Pancreas (tissue), 10 donors: Measurements from ENCODE around the gene CELA2B. TPM values are rescaled to one million over a fixed set of nuclear protein-coding genes. Genes with fewer than 3 reads are reported as not detected.
"Not testable (repeated sequence)": the region's sequence is repeated elsewhere in the genome, so short reads cannot be mapped to it uniquely, and the experiment has no call there.

Experiments used
- ATAC-seq, 4 donors: fragments of 200-7000 bp; cut with Tn5 transposase; one replicate each; pipeline versions ENCODE4 v1.8.0 to v1.9.1; 2020; ENCODE audit warnings: mild to moderate bottlenecking in 4 of 4, moderate library complexity in 4 of 4
- DNase-seq, 6 donors: peaks; one replicate each; pipeline ENCODE4 v3.0.0-alpha.2; 2020
- FAIRE-seq: peaks from 2 replicates; lab custom pipeline; 2012; peaks lifted over from hg19 to GRCh38; lab: Jason Lieb, UNC
- H3K27ac ChIP-seq, 4 donors: fragments of 200-600 bp; sonication (generic); 1 replicate in 3 of 4; 2 replicates in 1 of 4; pipeline versions ENCODE4 v1.5.0 to v1.8.0; 2020
- H3K27me3 ChIP-seq, 4 donors: fragments of 200-600 bp; one replicate each; pipeline ENCODE4 v1.8.0; 2021
- H3K36me3 ChIP-seq, 3 donors: fragments of 200-600 bp; sonication (generic) in 1 of 3; one replicate each; pipeline versions ENCODE4 v1.5.0 to v1.8.0; 2020 to 2021
- H3K4me1 ChIP-seq, 3 donors: fragments of 200-600 bp; one replicate each; pipeline ENCODE4 v1.8.0; 2021
- H3K4me3 ChIP-seq, 4 donors: fragments of 200-600 bp; sonication (generic) in 2 of 4; one replicate each; pipeline versions ENCODE4 v1.5.0 to v1.8.0; 2020 to 2021
- H3K9me3 ChIP-seq, 4 donors: fragments of 200-600 bp; one replicate each; pipeline ENCODE4 v1.8.0; 2021
- CTCF ChIP-seq, 4 donors: fragments of 200-600 bp; sonication (generic) in 3 of 4; IDR thresholded peaks; one replicate each; pipeline versions ENCODE4 v1.5.0 to v1.8.0; 2021; ENCODE audit warnings: antibody characterized with exemption in 4 of 4
- whole genome bisulfite sequencing, 2 donors: extraction: QIAGEN DNeasy Blood & Tissue Kit; methylation state at CpG; one replicate each; pipeline ENCODE4 v1.1.7; 2013; 5-methylcytosine and 5-hydroxymethylcytosine counted together
- intact Hi-C, 3 donors: fragments of 100-400 bp; cut with DNase I; formaldehyde crosslinking; loops; one replicate each; pipeline versions ENCODE4 v1.11.1 to v1.14.2; 2022
- polyA plus RNA-seq, 2 donors: library from polyadenylated mRNA; stranded (reverse); fragments of 200-250 nt; gene quantifications; one replicate each; pipeline ENCODE4 v1.2.3, GENCODE V29; 2013
- total RNA-seq, 6 donors: library from RNA; stranded (reverse); fragmentation: NEBNext Ultra II Directional in 4 of 6; extraction: Animal tissue kit (Norgen Biotek cat#: 25700) in 4 of 6; gene quantifications; one replicate each; pipeline versions ENCODE4 v1.2.1 to v1.2.4, GENCODE V29; 2021 to 2023
- donor health status: healthy with polysubstance abuse.
- donor health status: DM: no; HTN: no; CAD: no; lungs with moderate emphysema.
- donor health status: DM: no; HTN: no; CAD: no.
- donor health status: control.
- donor health status: control.
- donor health status: Bipolar disorder and iron deficiency.
- donor health status: DM: yes; HTN: yes; CAD: no.
- donor health status: DM: no; HTN: no; CAD: no.
- donor health status: DM: no; HTN: no; CAD: no.
- donor health status: DM: yes; HTN: yes; CAD: no.

Gene CELA2B
- 1,000 to 10,000 TPM in 2 of 6 donors, 100 to 1,000 TPM in 4; 310 to 2,290 (median 800) TPM for total RNA-seq
- polyA plus RNA-seq, result 100 to 1,000 TPM; 186 to 203 TPM

GRCh38 chr1:15475752-15476314 is at the start of gene CELA2B:
Gene CELA2B, plus strand, starts transcription at chr1:15476104. Its CDS starts 22 bp downstream, at chr1:15476126.
- no peaks in the 10 kb centered on the region for H3K36me3 ChIP-seq
- H3K4me3 ChIP-seq, result no peak within 1 kb of the TSS
- DNase-seq, result no peak
- TF ChIP-seq CTCF (IDR thresholded peaks at IDR 0.05), result no peak
- no peaks in the 10 kb centered on the region for H3K9me3 ChIP-seq
- 41 to 42% methylated on average over 5 of the region's 5 CpGs for WGBS, 2 donors
- H3K4me1 ChIP-seq, result peaks cover 5 to 15% (median 13%) of the 10 kb centered on the region in 3 donors
- intact Hi-C loops, result no loop called here
- no peaks in the 10 kb centered on the region for H3K27me3 ChIP-seq
- ATAC-seq, result peak in 3 of 4 donors; percentile 7 to 52 (median 33)
- peak within 1 kb of the TSS in 3 of 4 donors; percentile 18 to 62 (median 36) for H3K27ac ChIP-seq
- no peak for FAIRE-seq

GRCh38 chr1:15426492-15427279 is 49.2 kb upstream of the CELA2B start:
- ATAC-seq, result no peak
- peak overlapping the region in 2 of 4 donors; percentile 12 to 81 for H3K27ac ChIP-seq
- H3K4me3 ChIP-seq, result no peak overlapping the region
- intact Hi-C loops, result loop anchor here in 1 of 3 donors (5.0 kb wide), 1 partner anchor 99 kb away; no protein-coding TSS in a partner anchor
- TF ChIP-seq CTCF (IDR thresholded peaks at IDR 0.05), result no peak
- no peaks in the 10 kb centered on the region for H3K9me3 ChIP-seq
- H3K36me3 ChIP-seq, result peaks cover 0 to 16% (median 0%) of the 10 kb centered on the region in 3 donors
- no peaks in the 10 kb centered on the region for H3K27me3 ChIP-seq
- peaks cover 7 to 52% (median 39%) of the 10 kb centered on the region in 3 donors for H3K4me1 ChIP-seq
- FAIRE-seq, result no peak
- peak in 3 of 6 donors; percentile 26 to 79 (median 65) for DNase-seq
- 80 to 83% methylated on average over 29 to 30 of the region's 30 CpGs for WGBS, 2 donors

GRCh38 chr1:15427280-15427666 is 48.6 kb upstream of the CELA2B start:
- H3K9me3 ChIP-seq, result no peaks in the 10 kb centered on the region
- H3K4me3 ChIP-seq, result no peak overlapping the region
- H3K36me3 ChIP-seq, result peaks cover 0 to 16% (median 0%) of the 10 kb centered on the region in 3 donors
- no peak for TF ChIP-seq CTCF (IDR thresholded peaks at IDR 0.05)
- H3K4me1 ChIP-seq, result peaks cover 8 to 50% (median 38%) of the 10 kb centered on the region in 3 donors
- no peak for FAIRE-seq
- WGBS, 2 donors, result 73 to 78% methylated on average over 6 of the region's 6 CpGs
- no peaks in the 10 kb centered on the region for H3K27me3 ChIP-seq
- no peak for ATAC-seq
- intact Hi-C loops, result loop anchor here in 1 of 3 donors (5.0 kb wide), 1 partner anchor 100 kb away; no protein-coding TSS in a partner anchor
- DNase-seq, result peak in 3 of 6 donors; percentile 13 to 72 (median 53)
- H3K27ac ChIP-seq, result peak overlapping the region in 1 of 4 donors; percentile 12

- 87 to 90% methylated on average over 9 to 11 of the region's 11 CpGs for WGBS, 2 donors
- not testable (repeated sequence) for H3K27ac ChIP-seq
Measured at GRCh38 chr1:15428252-15428651, 47.7 kb upstream of the CELA2B start.

GRCh38 chr1:15428815-15429435 is 47.0 kb upstream of the CELA2B start:
- H3K4me1 ChIP-seq, result peaks cover 20 to 45% (median 28%) of the 10 kb centered on the region in 3 donors
- peak overlapping the region in 3 of 4 donors; percentile 46 to 85 (median 82) for H3K27ac ChIP-seq
- intact Hi-C loops, result loop anchor here in 1 of 3 donors (5.0 kb wide), 1 partner anchor 102 kb away; no protein-coding TSS in a partner anchor
- no peaks in the 10 kb centered on the region for H3K9me3 ChIP-seq
- H3K27me3 ChIP-seq, result no peaks in the 10 kb centered on the region
- peaks cover 0 to 16% (median 0%) of the 10 kb centered on the region in 3 donors for H3K36me3 ChIP-seq
- no peak for ATAC-seq
- DNase-seq, result peak in 3 of 6 donors; percentile 34 to 82 (median 60)
- FAIRE-seq, result no peak
- WGBS, 2 donors, result 85% methylated on average over 16 to 18 of the region's 18 CpGs
- no peak overlapping the region for H3K4me3 ChIP-seq
- TF ChIP-seq CTCF (IDR thresholded peaks at IDR 0.05), result no peak

More at GRCh38 chr1:15428252-15428651, 47.7 kb upstream of the CELA2B start:
- ATAC-seq, H3K27me3 ChIP-seq, H3K4me3 ChIP-seq, H3K9me3 ChIP-seq, FAIRE-seq: not testable (repeated sequence)
- DNase-seq, result peak in 1 of 6 donors; percentile 47
- peaks cover 13 to 48% (median 35%) of the 10 kb centered on the region in 3 donors for H3K4me1 ChIP-seq
- peaks cover 0 to 16% (median 0%) of the 10 kb centered on the region in 3 donors for H3K36me3 ChIP-seq
- intact Hi-C loops, result loop anchor here in 1 of 3 donors (5.0 kb wide), 1 partner anchor 101 kb away; no protein-coding TSS in a partner anchor
